GM23338 (cell line): Measurements from ENCODE around the gene H2BK1. TPM values are rescaled to one million over a fixed set of nuclear protein-coding genes. Genes with fewer than 3 reads are reported as not detected.

Experiments used
- ATAC-seq: fragments of 200-7000 bp; cut with Tn5 transposase; 3 replicates; pipeline ENCODE4 v1.9.1; 2020
- DNase-seq: peaks from one replicate; pipeline ENCODE4 v3.0.0-alpha.2; 2015; ENCODE audit warnings: low spot score
- H2AFZ ChIP-seq: fragments of 200-600 bp; sonication (generic); 2 replicates; pipeline ENCODE4 v1.8.0; 2016; ENCODE audit warnings: antibody characterized with exemption, mild to moderate bottlenecking, moderate library complexity
- H3F3A ChIP-seq: fragments of 200-600 bp; sonication (generic); replicated peaks from 2 replicates; pipeline ENCODE4 v1.8.0; 2017; ENCODE audit warnings: antibody characterized with exemption, mixed run types, low read depth
- H3K27ac ChIP-seq: fragments of 200-600 bp; sonication (generic); 2 replicates; pipeline ENCODE4 v1.6.1; 2016; ENCODE audit warnings: low read depth
- H3K27me3 ChIP-seq: fragments of 200-600 bp; sonication (generic); 2 replicates; pipeline ENCODE4 v1.8.0; 2016; ENCODE audit warnings: mild to moderate bottlenecking, mixed run types, moderate library complexity; ENCODE audit not compliant: insufficient read depth
- H3K36me3 ChIP-seq: fragments of 200-600 bp; sonication (generic); 2 replicates; pipeline ENCODE4 v1.8.0; 2016; ENCODE audit warnings: mild to moderate bottlenecking; ENCODE audit not compliant: insufficient read depth
- H3K4me1 ChIP-seq: fragments of 200-600 bp; sonication (generic); 2 replicates; pipeline ENCODE4 v1.8.0; 2016; ENCODE audit warnings: mild to moderate bottlenecking, moderate library complexity; ENCODE audit not compliant: insufficient read depth
- H3K4me2 ChIP-seq: fragments of 200-600 bp; sonication (generic); 2 replicates; pipeline ENCODE4 v1.7.1; 2017; ENCODE audit warnings: mixed run types
- H3K4me3 ChIP-seq: fragments of 200-600 bp; sonication (generic); 2 replicates; pipeline ENCODE4 v1.6.1; 2016; ENCODE audit warnings: mixed run types
- H3K79me2 ChIP-seq: fragments of 200-600 bp; sonication (generic); replicated peaks from 2 replicates; pipeline ENCODE4 v1.8.0; 2017; ENCODE audit warnings: mild to moderate bottlenecking; ENCODE audit not compliant: insufficient read depth
- H3K9me2 ChIP-seq: fragments of 200-600 bp; sonication (generic); 2 replicates; pipeline ENCODE4 v1.8.0; 2017; ENCODE audit not compliant: insufficient read depth
- H4K20me1 ChIP-seq: fragments of 200-600 bp; sonication (generic); replicated peaks from 2 replicates; pipeline ENCODE4 v1.8.0; 2017; ENCODE audit warnings: mild to moderate bottlenecking; ENCODE audit not compliant: insufficient read depth
- H3K27ac Mint-ChIP-seq: 2 replicates; pipeline ENCODE4 v1.8.0; 2020; ENCODE audit warnings: inconsistent platforms, mild to moderate bottlenecking, moderate library complexity, mixed read lengths
- H3K27me3 Mint-ChIP-seq: 3 replicates; pipeline ENCODE4 v1.8.0; 2022; ENCODE audit warnings: low read depth, mild to moderate bottlenecking, moderate library complexity, mixed read lengths, inconsistent platforms; ENCODE audit not compliant: insufficient read depth, poor library complexity
- H3K36me3 Mint-ChIP-seq: 3 replicates; pipeline ENCODE4 v1.8.0; 2021; ENCODE audit warnings: low read depth, mild to moderate bottlenecking, inconsistent platforms, moderate library complexity, mixed read lengths
- H3K4me1 Mint-ChIP-seq: 3 replicates; pipeline ENCODE4 v1.8.0; 2020; ENCODE audit warnings: mild to moderate bottlenecking, inconsistent platforms, mixed read lengths
- H3K4me3 Mint-ChIP-seq: 3 replicates; pipeline ENCODE4 v1.8.0; 2021; ENCODE audit warnings: moderate library complexity, mild to moderate bottlenecking, inconsistent platforms, mixed read lengths
- H3K9me3 Mint-ChIP-seq: 3 replicates; pipeline ENCODE4 v1.8.0; 2020; ENCODE audit warnings: moderate library complexity, mild to moderate bottlenecking, inconsistent platforms, mixed read lengths
- CREB1 ChIP-seq: fragments of 250-450 bp; sonication (Bioruptor Pico); IDR thresholded peaks from 2 replicates; pipeline ENCODE4 v1.5.0; 2020; ENCODE audit warnings: low read depth, mild to moderate bottlenecking, moderate library complexity
- EZH2 ChIP-seq: fragments of 200-600 bp; sonication (generic); IDR thresholded peaks from one replicate; pipeline ENCODE4 v1.8.0; 2017; ENCODE audit warnings: antibody characterized with exemption, mild to moderate bottlenecking, low read depth; ENCODE audit not compliant: unreplicated experiment
- EZH2phosphoT487 ChIP-seq: fragments of 200-600 bp; sonication (generic); IDR thresholded peaks from one replicate; pipeline ENCODE4 v1.8.1; 2018; ENCODE audit warnings: antibody characterized with exemption; ENCODE audit not compliant: unreplicated experiment
- JUNB ChIP-seq: IDR thresholded peaks from one replicate; pipeline ENCODE4 v1.6.1; 2016; ENCODE audit warnings: antibody characterized with exemption; ENCODE audit not compliant: unreplicated experiment
- POLR2AphosphoS5 ChIP-seq: IDR thresholded peaks from 2 replicates; pipeline ENCODE4 v1.6.1; 2016; ENCODE audit warnings: antibody characterized with exemption, low read depth
- REST ChIP-seq: IDR thresholded peaks from one replicate; pipeline ENCODE4 v1.6.1; 2018; ENCODE audit warnings: antibody characterized with exemption; ENCODE audit not compliant: unreplicated experiment
- STAT1 ChIP-seq: IDR thresholded peaks from one replicate; pipeline ENCODE4 v1.6.1; 2016; ENCODE audit warnings: antibody characterized with exemption; ENCODE audit not compliant: unreplicated experiment
- ZNF114 ChIP-seq: fragments of 250-450 bp; sonication (Bioruptor Pico); IDR thresholded peaks from 2 replicates; pipeline ENCODE4 v1.5.0; 2020; ENCODE audit warnings: mild to moderate bottlenecking, moderate library complexity
- ZNF331 ChIP-seq: fragments of 250-450 bp; sonication (Bioruptor Pico); IDR thresholded peaks from 2 replicates; pipeline ENCODE4 v1.5.0; 2020; ENCODE audit warnings: low read depth, mild to moderate bottlenecking, moderate library complexity
- polyA plus RNA-seq: library from polyadenylated mRNA; unstranded; fragments of >200 nt; fragmentation: Nextera tagmentation; extraction: Ambion mirVana; gene quantifications from 2 replicates; pipeline ENCODE4 v1.2.1, GENCODE V29; 2016
- total RNA-seq: library from RNA; depleted of rRNA; stranded (reverse); fragments of >200 nt; shearing (Covaris generic); gene quantifications from 2 replicates; pipeline ENCODE4 v1.2.3, GENCODE V29; 2014
- TF ChIP-seq, protein P1 (sequence below), 2 experiments: fragments of 200-600 bp in 1 of 2; sonication (generic) in 1 of 2; conservative IDR thresholded peaks; 2 replicates each; pipeline versions ENCODE4 v1.5.1 to v1.6.1; 2016 to 2017; ENCODE audit warnings: antibody characterized with exemption in 2 of 2, low read depth in 2 of 2, mild to moderate bottlenecking in 2 of 2, moderate library complexity in 1 of 2

H2BK1 gene
- total and polyA plus RNA-seq, 2 experiments from 2014 or later = not detected

- TF ChIP-seq, protein P1, sequence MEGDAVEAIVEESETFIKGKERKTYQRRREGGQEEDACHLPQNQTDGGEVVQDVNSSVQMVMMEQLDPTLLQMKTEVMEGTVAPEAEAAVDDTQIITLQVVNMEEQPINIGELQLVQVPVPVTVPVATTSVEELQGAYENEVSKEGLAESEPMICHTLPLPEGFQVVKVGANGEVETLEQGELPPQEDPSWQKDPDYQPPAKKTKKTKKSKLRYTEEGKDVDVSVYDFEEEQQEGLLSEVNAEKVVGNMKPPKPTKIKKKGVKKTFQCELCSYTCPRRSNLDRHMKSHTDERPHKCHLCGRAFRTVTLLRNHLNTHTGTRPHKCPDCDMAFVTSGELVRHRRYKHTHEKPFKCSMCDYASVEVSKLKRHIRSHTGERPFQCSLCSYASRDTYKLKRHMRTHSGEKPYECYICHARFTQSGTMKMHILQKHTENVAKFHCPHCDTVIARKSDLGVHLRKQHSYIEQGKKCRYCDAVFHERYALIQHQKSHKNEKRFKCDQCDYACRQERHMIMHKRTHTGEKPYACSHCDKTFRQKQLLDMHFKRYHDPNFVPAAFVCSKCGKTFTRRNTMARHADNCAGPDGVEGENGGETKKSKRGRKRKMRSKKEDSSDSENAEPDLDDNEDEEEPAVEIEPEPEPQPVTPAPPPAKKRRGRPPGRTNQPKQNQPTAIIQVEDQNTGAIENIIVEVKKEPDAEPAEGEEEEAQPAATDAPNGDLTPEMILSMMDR (conservative IDR thresholded peaks at IDR 0.05; ENCODE audit: low read depth in 2 of 2) = no peak
- no peak for TF ChIP-seq JUNB
- no peak for TF ChIP-seq STAT1
- no peak for TF ChIP-seq ZNF331 (CRISPR knock-in tag)
- no peak for TF ChIP-seq EZH2phosphoT487
- TF ChIP-seq ZNF114 (CRISPR knock-in tag) = no peak
- TF ChIP-seq CREB1 = no peak
- TF ChIP-seq REST = no peak
Measured at GRCh38 chr7:151249732-151250072, 39.4 kb upstream of the H2BK1 start (continued).

- no peak overlapping the region for H3K27ac ChIP-seq
- peak overlapping the region; percentile 59 for H3K4me3 ChIP-seq
- Mint-ChIP-seq H3K36me3 (no peaks in the 10 kb centered on the region; the same call in 2 of the 3 replicates), H3K4me1 (peaks cover 61% of the 10 kb centered on the region), H3K27me3 (peaks cover 77% of the 10 kb centered on the region), H3K4me3 (peak overlapping the region; percentile 81), H3K27ac (no peak overlapping the region), H3K9me3 (no peaks in the 10 kb centered on the region; the same call in 2 of the 3 replicates)
- TF ChIP-seq EZH2 = peak; percentile 68
- no peak for TF ChIP-seq POLR2AphosphoS5
- peaks cover 88% of the 10 kb centered on the region for H3K27me3 ChIP-seq
- peaks cover 10% of the 10 kb centered on the region for H3F3A ChIP-seq
- H3K4me2 ChIP-seq = peak overlapping the region; percentile 86
- DNase-seq = peak; percentile 38
- H2AFZ ChIP-seq = peak overlapping the region; percentile 52; the same call in 1 of the 2 replicates
- no peak for ATAC-seq
- no peaks in the 10 kb centered on the region for H3K9me2 ChIP-seq
- H3K79me2 ChIP-seq = no peaks in the 10 kb centered on the region
- H4K20me1 ChIP-seq = no peaks in the 10 kb centered on the region
- no peaks in the 10 kb centered on the region for H3K36me3 ChIP-seq
- peaks cover 44% of the 10 kb centered on the region for H3K4me1 ChIP-seq
Measured at GRCh38 chr7:151249034-151249731, 38.9 kb upstream of the H2BK1 start.
